Left lung (tissue), 10 donors: ENCODE data around the gene CBX8. TPM values are rescaled to one million over a fixed set of nuclear protein-coding genes. Genes with fewer than 3 reads are reported as not detected.

Source experiments
- ATAC-seq: fragments of 200-7000 bp; cut with Tn5 transposase; one replicate; pipeline ENCODE4 v1.9.1; 2020; ENCODE audit warnings: moderate library complexity
- DNase-seq, 4 donors: peaks; one replicate each; pipeline ENCODE4 v3.0.0-alpha.2; 2013 to 2020
- H3K27ac ChIP-seq, 2 donors: fragments of 200-600 bp; sonication (generic) in 1 of 2; one replicate each; pipeline versions ENCODE4 v1.5.0 to v1.8.0; 2020 to 2021
- H3K27me3 ChIP-seq, 2 donors: fragments of 200-600 bp; sonication (generic) in 1 of 2; one replicate each; pipeline versions ENCODE4 v1.5.0 to v1.8.0; 2020 to 2021
- H3K36me3 ChIP-seq, 2 donors: fragments of 200-600 bp; sonication (generic) in 1 of 2; one replicate each; pipeline versions ENCODE4 v1.5.0 to v1.8.0; 2020 to 2021
- H3K4me1 ChIP-seq, 2 donors: fragments of 200-600 bp; one replicate each; pipeline ENCODE4 v1.8.0; 2021
- H3K4me3 ChIP-seq, 2 donors: fragments of 200-600 bp; sonication (generic) in 1 of 2; one replicate each; pipeline versions ENCODE4 v1.5.0 to v1.8.0; 2020 to 2021; ENCODE audit warnings: mild to moderate bottlenecking in 1 of 2
- H3K9me3 ChIP-seq, 2 donors: fragments of 200-600 bp; sonication (generic) in 1 of 2; one replicate each; pipeline versions ENCODE4 v1.5.0 to v1.8.0; 2020 to 2021
- CTCF ChIP-seq, 2 donors: fragments of 200-600 bp; sonication (generic) in 1 of 2; IDR thresholded peaks; one replicate each; pipeline versions ENCODE4 v1.5.0 to v1.8.0; 2021; ENCODE audit warnings: antibody characterized with exemption in 2 of 2
- intact Hi-C, 2 donors: fragments of 100-400 bp; cut with DNase I; formaldehyde crosslinking; loops; one replicate each; pipeline versions ENCODE4 v1.11.2 to v1.14.2; 2022
- polyA plus RNA-seq, 6 donors: library from polyadenylated mRNA; unstranded; fragments of 120-200 nt; gene quantifications; one replicate each; pipeline ENCODE4 v1.2.1, GENCODE V29; 2013; ENCODE audit not compliant: insufficient read length in 6 of 6
- total RNA-seq, 2 donors: library from RNA; stranded (reverse); fragmentation: NEBNext Ultra II Directional; extraction: Animal tissue kit (Norgen Biotek cat#: 25700); gene quantifications; one replicate each; pipeline ENCODE4 v1.2.1, GENCODE V29; 2021
- donor health status: DM: no; HTN: yes; CAD: no.
- donor health status: DM: no; HTN: no; CAD: no.

The CBX8 gene
- total and polyA plus RNA-seq, 8 donors, result 7.3 to 11.4 (median 8.9) TPM

- no peaks in the 10 kb centered on the region for H3K9me3 ChIP-seq
Observed at GRCh38 chr17:79811868-79812352, 15.0 kb upstream of the CBX8 start.

GRCh38 chr17:79811011-79811867, 14.4 kb upstream of the CBX8 start:
- Histone ChIP-seq H3K9me3 (no peaks in the 10 kb centered on the region), H3K4me1 (peaks cover 36 to 59% of the 10 kb centered on the region in 2 donors), H3K4me3 (no peak overlapping the region), H3K36me3 (no peaks in the 10 kb centered on the region), H3K27me3 (peaks cover 85 to 100% of the 10 kb centered on the region in 2 donors), H3K27ac (no peak overlapping the region)
- intact Hi-C loops, result no loop called here
- TF ChIP-seq CTCF (IDR thresholded peaks at IDR 0.05), result peak; percentile 29 to 54
- ATAC-seq (peak; percentile 50), DNase-seq (peak in 2 of 4 donors; percentile 36 to 81)

More at GRCh38 chr17:79811868-79812352, 15.0 kb upstream of the CBX8 start:
- Histone ChIP-seq H3K27ac (no peak overlapping the region), H3K4me3 (no peak overlapping the region), H3K27me3 (peaks cover 82 to 100% of the 10 kb centered on the region in 2 donors), H3K4me1 (peaks cover 36 to 59% of the 10 kb centered on the region in 2 donors), H3K36me3 (no peaks in the 10 kb centered on the region)
- intact Hi-C loops, result no loop called here
- no peak for ATAC-seq
- TF ChIP-seq CTCF (IDR thresholded peaks at IDR 0.05), result no peak
- no peak for DNase-seq

GRCh38 chr17:79810130-79811010, 13.5 kb upstream of the CBX8 start:
- ATAC-seq (peak; percentile 70), DNase-seq (peak in 3 of 4 donors; percentile 82 to 93 (median 86))
- Histone ChIP-seq H3K27me3 (peaks cover 84 to 100% of the 10 kb centered on the region in 2 donors), H3K4me1 (peaks cover 35 to 55% of the 10 kb centered on the region in 2 donors), H3K36me3 (no peaks in the 10 kb centered on the region), H3K27ac (no peak overlapping the region), H3K9me3 (no peaks in the 10 kb centered on the region), H3K4me3 (peak overlapping the region in 1 of 2 donors; percentile 21)
- intact Hi-C loops, result no loop called here
- no peak for TF ChIP-seq CTCF (IDR thresholded peaks at IDR 0.05)

- intact Hi-C loops, result loop anchor here in 1 of 2 donors (5.0 kb wide), 1 partner anchor 33 kb away; no protein-coding TSS in a partner anchor
- DNase-seq, result no peak
- peaks cover 28 to 54% of the 10 kb centered on the region in 2 donors for H3K4me1 ChIP-seq
- TF ChIP-seq CTCF (IDR thresholded peaks at IDR 0.05), result no peak
- no peak overlapping the region for H3K4me3 ChIP-seq
- peak; percentile 12 for ATAC-seq
- no peak overlapping the region for H3K27ac ChIP-seq
- H3K36me3 ChIP-seq, result no peaks in the 10 kb centered on the region
- H3K9me3 ChIP-seq, result no peaks in the 10 kb centered on the region
- H3K27me3 ChIP-seq, result peaks cover 84 to 100% of the 10 kb centered on the region in 2 donors
Observed at GRCh38 chr17:79809530-79810129, 12.8 kb upstream of the CBX8 start.
